Measurements from ENCODE around the gene QARS1.

The QARS1 gene

GRCh38 chr3:49058011-49058410, 46.5 kb downstream of the QARS1 start:
- no peak overlapping the region for H3K4me3 ChIP-seq (ENCODE audit: low read length)
- TF ChIP-seq CTCF (IDR thresholded peaks at IDR 0.05; ENCODE audit: insufficient read depth, low read depth, low read length, missing control alignments): no peak
- no peak for DNase-seq (ENCODE audit: low read depth)

GRCh38 chr3:49057268-49057667, 47.3 kb downstream of the QARS1 start:
- no peak overlapping the region for H3K4me3 ChIP-seq (ENCODE audit: low read length)
- TF ChIP-seq CTCF (IDR thresholded peaks at IDR 0.05; ENCODE audit: insufficient read depth, low read depth, low read length, missing control alignments): no peak
- DNase-seq (ENCODE audit: low read depth): no peak

- H3K4me3 ChIP-seq (ENCODE audit: low read length): no peak overlapping the region
- no peak for TF ChIP-seq CTCF (IDR thresholded peaks at IDR 0.05; ENCODE audit: insufficient read depth, low read depth, low read length, missing control alignments)
- DNase-seq (ENCODE audit: low read depth): no peak
Measured at GRCh38 chr3:49054344-49054862, 50.2 kb downstream of the QARS1 start.

DNA sequence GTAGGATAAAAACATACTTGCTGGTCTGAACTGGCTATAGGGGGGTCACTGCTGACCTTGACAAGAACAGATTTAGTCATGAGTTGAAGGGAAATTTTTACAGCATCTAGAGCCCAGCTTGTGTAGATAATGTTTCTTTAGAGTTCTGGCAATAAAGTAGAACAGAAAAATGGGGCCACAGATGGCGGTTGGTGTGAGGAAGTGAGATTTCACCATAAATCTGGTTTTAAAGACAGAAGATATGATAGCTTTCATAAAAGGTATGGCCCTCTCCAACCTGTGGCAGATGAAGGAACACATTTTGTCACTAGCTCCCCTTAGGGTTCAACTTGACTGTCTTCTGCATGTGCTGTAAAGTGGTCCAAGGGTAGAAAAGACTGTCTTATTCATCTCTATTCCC, 51.0 kb downstream of the QARS1 start:
- H3K4me3 ChIP-seq (ENCODE audit: low read length): no peak overlapping the region
- DNase-seq (ENCODE audit: low read depth): no peak
- TF ChIP-seq CTCF (IDR thresholded peaks at IDR 0.05; ENCODE audit: insufficient read depth, low read depth, low read length, missing control alignments): no peak
